ENCODE results near the gene MAN2B2.

The MAN2B2 gene

GRCh38 chr4:6546681-6547447 is 28.1 kb upstream of the MAN2B2 start:
- peak; percentile 16 to 32 for DNase-seq (ENCODE audit: low read depth in 2 of 2)

- no peak for DNase-seq (ENCODE audit: low read depth in 2 of 2)
Observed at GRCh38 chr4:6548201-6548881, 26.6 kb upstream of the MAN2B2 start.

- no peak for DNase-seq (ENCODE audit: low read depth in 2 of 2)
Observed at GRCh38 chr4:6548882-6549230, 26.1 kb upstream of the MAN2B2 start.

GRCh38 chr4:6549445-6549844 is 25.5 kb upstream of the MAN2B2 start:
- no peak for DNase-seq (ENCODE audit: low read depth in 2 of 2)

GRCh38 chr4:6549890-6550620 is 24.9 kb upstream of the MAN2B2 start:
- DNase-seq (ENCODE audit: low read depth in 2 of 2), result no peak

GRCh38 chr4:6550821-6551220 is 24.2 kb upstream of the MAN2B2 start:
- no peak for DNase-seq (ENCODE audit: low read depth in 2 of 2)

- no peak for DNase-seq (ENCODE audit: low read depth in 2 of 2)
Observed at GRCh38 chr4:6551660-6552059, 23.3 kb upstream of the MAN2B2 start.

- no peak for DNase-seq (ENCODE audit: low read depth in 2 of 2)
Observed at GRCh38 chr4:6555519-6555918, 19.5 kb upstream of the MAN2B2 start.

GRCh38 chr4:6556263-6556662 is 18.7 kb upstream of the MAN2B2 start:
- no peak for DNase-seq (ENCODE audit: low read depth in 2 of 2)

- DNase-seq (ENCODE audit: low read depth in 2 of 2), result no peak
Observed at GRCh38 chr4:6557185-6557584, 17.8 kb upstream of the MAN2B2 start.

- no peak for DNase-seq (ENCODE audit: low read depth in 2 of 2)
Observed at GRCh38 chr4:6557856-6558255, 17.1 kb upstream of the MAN2B2 start.

- no peak for DNase-seq (ENCODE audit: low read depth in 2 of 2)
Observed at GRCh38 chr4:6560416-6561172, 14.4 kb upstream of the MAN2B2 start.

GRCh38 chr4:6561173-6561516 is 13.8 kb upstream of the MAN2B2 start:
- no peak for DNase-seq (ENCODE audit: low read depth in 2 of 2)

- no peak for DNase-seq (ENCODE audit: low read depth in 2 of 2)
Observed at GRCh38 chr4:6561706-6562371, 13.2 kb upstream of the MAN2B2 start.

- DNase-seq (ENCODE audit: low read depth in 2 of 2), result no peak
Observed at GRCh38 chr4:6562931-6563901, 11.8 kb upstream of the MAN2B2 start.

GRCh38 chr4:6563935-6564645 is 10.9 kb upstream of the MAN2B2 start:
- no peak for DNase-seq (ENCODE audit: low read depth in 2 of 2)

- DNase-seq (ENCODE audit: low read depth in 2 of 2), result no peak
Observed at GRCh38 chr4:6565691-6566390, 9.1 kb upstream of the MAN2B2 start.

GRCh38 chr4:6566391-6567190 is 8.4 kb upstream of the MAN2B2 start:
- DNase-seq (ENCODE audit: low read depth in 2 of 2), result no peak

Data from stimulated activated CD4-positive, alpha-beta T cell treated with anti-CD3 and anti-CD28 coated beads, Interleukin-4, amount 100 ng/mL, for 48 hours (primary cell).